NCI-H1417 (cell line): Measurements from ENCODE around the gene BAIAP2L2.
"Not testable (repeated sequence)": the region's sequence is repeated elsewhere in the genome, so short reads cannot be mapped to it uniquely, and the experiment has no call there.

Experiments
- DNase-seq, 3 experiments: peaks; one replicate each; lab custom pipeline; 2025; lab: John Stamatoyannopoulos, UW

BAIAP2L2 gene

DNA sequence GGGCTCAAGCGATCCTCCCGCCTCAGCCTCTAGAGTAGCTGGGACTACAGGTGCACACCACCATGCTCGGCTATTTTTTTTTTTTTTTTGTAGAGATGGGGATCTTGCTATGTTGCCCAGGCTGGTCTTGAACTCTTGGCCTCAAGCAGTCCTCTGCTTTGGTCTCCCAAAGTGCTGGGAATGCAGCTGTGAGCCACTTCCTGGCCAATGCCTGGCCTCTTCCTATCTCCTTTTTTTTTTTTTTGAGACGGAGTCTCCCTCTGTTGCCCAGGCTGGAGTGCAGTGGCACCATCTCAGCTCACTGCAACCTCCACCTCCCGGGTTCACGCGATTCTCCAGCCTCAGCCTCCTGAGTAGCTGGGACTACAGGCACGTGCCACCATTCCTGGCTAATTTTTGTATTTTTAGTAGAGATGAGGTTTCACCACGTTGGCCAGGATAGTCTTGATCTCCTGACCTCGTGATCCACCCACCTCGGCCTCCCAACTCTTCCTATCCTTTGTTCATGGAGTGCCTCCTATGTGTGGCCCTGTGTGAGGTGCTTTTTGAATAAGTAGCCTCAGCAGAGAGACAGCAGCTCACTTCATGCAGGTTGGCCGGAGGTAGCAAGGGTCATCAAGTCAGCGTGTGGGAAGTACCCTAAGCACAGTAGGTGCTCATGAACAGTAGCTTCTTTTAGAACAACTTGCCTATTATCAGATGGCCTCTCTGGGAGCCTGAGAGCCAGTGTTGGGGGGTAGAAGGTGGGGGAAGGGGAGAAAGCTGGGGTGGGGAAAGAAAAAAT lies 72.9 kb downstream of the BAIAP2L2 start:
- not testable (repeated sequence) for DNase-seq

DNA sequence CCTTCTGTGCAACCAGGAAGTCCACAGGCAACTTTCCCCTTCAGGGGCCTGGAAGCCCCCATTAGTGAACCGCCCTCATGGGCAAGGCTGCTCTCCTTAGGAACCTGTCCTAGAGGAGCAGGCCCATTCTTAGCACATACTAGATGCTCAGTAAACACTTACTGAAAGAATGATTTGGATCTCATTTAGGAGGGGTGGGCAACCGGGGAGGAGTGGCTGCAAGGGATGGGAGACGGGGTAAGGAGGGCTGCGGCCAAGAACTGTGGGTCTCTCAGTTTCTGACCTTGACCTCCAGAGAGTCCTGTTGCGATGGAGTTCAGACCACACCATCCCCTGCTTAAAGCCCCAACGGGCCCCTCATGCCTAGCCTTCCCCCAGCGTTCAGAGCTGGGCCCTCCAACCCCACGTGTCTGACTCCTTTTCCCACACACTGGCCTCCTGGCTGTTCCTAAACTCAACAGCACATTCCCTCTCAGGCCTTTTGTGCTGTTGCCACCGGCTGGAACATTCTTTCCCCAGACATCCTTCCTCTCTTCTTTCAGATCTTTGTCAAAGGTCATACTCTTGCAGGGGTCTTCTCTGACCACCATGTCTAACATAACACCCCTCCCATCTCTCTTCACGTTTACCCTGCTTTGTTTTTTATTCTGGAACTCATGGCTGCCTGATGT lies 74.0 kb downstream of the BAIAP2L2 start:
- DNase-seq: no peak

DNA sequence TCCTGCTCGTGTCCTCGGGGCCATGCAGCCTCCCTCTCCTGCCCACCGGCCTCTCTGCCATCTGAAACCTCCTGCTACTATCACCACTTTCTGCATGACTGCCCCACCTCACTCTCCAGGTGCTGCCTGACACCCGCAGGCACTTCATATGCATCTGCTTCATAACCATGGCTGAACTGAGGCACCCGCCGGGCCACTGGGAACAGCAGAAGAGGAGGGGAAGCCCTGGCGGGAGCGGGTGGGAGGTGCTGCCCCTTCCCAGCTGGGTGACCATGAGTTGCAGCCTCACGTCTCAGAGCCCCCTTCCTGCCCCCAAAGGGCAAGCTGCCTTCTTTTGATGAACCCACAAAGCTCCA lies 75.0 kb downstream of the BAIAP2L2 start:
- DNase-seq: peak in 1 of 3 experiments; percentile 8
